Measurements from ENCODE around the gene CFAP46. TPM values are rescaled to one million over a fixed set of nuclear protein-coding genes. Genes with fewer than 3 reads are reported as not detected.

CFAP46 gene
- total and polyA plus RNA-seq, 3 experiments from 2014 or later: 0.09 TPM; not detected in 2

DNA sequence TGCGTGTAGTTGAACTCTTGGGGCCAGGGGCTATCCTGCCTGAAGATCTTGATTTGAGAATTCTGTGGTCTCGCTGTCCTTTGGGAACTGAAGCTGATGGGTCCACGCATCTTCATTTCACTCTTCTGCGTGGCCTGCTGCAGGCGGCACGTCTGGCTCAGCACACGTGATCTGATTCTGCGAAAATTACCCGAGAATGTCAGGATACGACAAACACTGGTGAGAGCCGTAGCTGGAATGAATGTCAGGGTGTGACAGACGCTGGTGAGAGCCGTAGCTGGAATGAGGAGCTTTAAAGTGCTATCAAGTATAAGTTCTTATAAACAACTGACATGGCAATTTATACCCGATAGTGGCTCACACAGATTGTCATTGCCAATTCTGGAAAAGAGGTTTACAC, 44.6 kb upstream of the CFAP46 start:
- Histone ChIP-seq H3K27me3 (ENCODE audit: insufficient read depth, low read length, poor library complexity, severe bottlenecking) (no peaks in the 10 kb centered on the region), H3K27ac (ENCODE audit: low read depth, low read length) (no peak overlapping the region), H3K36me3 (ENCODE audit: insufficient read depth, low read length) (no peaks in the 10 kb centered on the region), H3K4me3 (ENCODE audit: low read length) (no peak overlapping the region), H3K4me1 (ENCODE audit: insufficient read depth, low read length) (no peaks in the 10 kb centered on the region), H3K9me3 (ENCODE audit: low read length) (no peaks in the 10 kb centered on the region)
- Mint-ChIP-seq H3K4me3 (no peak overlapping the region), H3K36me3 (no peaks in the 10 kb centered on the region), H3K27me3 (no peaks in the 10 kb centered on the region), H3K27ac (no peak overlapping the region), H3K4me1 (no peaks in the 10 kb centered on the region), H3K9me3 (no peaks in the 10 kb centered on the region)
- ChIA-PET CTCF (no interaction called here), POLR2A (no interaction called here)
- DNase-seq: no peak

DNA sequence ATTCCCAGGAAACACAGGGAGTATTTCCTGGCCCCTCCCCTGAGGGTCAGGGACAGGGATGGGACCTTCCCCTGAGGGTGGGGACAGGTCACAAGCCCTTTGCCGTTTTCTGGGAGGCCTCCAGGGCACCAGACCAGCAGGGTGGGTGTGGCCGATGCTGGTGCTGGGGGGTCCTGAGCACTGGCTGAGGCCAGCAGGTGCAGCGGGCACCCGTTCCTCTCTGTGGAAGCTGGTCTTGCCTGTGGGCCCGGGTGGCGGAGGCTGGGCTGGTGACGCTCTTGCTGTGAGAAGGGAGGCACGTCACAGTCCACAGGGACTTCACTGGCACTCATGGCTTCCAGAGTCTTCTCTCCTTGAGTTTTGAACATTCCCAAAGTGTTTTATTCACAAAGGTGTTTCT, 44.2 kb upstream of the CFAP46 start:
- DNase-seq: peak in 1 of 5 donors; percentile 45
- ChIA-PET POLR2A (no interaction called here), CTCF (interaction anchor here (0.7 kb wide), 1 partner anchor 37 kb away, joined by 3 read pairs; no protein-coding TSS in a partner anchor)
- Histone ChIP-seq H3K4me1 (ENCODE audit: insufficient read depth, low read length) (no peaks in the 10 kb centered on the region), H3K27ac (ENCODE audit: low read depth, low read length) (no peak overlapping the region), H3K9me3 (ENCODE audit: low read length) (no peaks in the 10 kb centered on the region), H3K4me3 (ENCODE audit: low read length) (no peak overlapping the region), H3K27me3 (ENCODE audit: insufficient read depth, low read length, poor library complexity, severe bottlenecking) (no peaks in the 10 kb centered on the region), H3K36me3 (ENCODE audit: insufficient read depth, low read length) (no peaks in the 10 kb centered on the region)
- Mint-ChIP-seq H3K4me1 (no peaks in the 10 kb centered on the region), H3K27ac (no peak overlapping the region), H3K4me3 (no peak overlapping the region), H3K9me3 (no peaks in the 10 kb centered on the region), H3K27me3 (no peaks in the 10 kb centered on the region), H3K36me3 (no peaks in the 10 kb centered on the region)

DNA sequence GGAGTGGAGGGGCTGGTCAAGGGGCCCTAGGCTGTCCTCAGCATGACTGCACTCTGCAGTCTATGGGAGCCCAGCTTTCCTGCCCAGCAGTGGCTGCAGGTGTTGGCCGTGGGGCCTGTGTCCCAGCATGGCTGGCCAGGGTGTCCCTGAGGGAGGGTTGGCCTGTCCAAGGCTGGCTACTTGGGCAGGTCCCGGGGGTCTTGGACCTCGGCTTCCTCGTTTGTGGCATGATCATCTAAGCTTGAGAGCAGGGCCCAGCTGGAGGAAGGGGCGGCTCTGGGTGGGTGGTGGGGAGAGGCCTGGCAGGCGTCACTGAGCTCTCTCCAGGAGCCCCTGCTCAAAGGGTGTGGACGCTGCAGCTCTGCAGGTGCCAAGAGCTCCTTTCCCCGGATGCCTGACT, 43.7 kb upstream of the CFAP46 start:
- Histone ChIP-seq H3K36me3 (ENCODE audit: insufficient read depth, low read length) (no peaks in the 10 kb centered on the region), H3K9me3 (ENCODE audit: low read length) (no peaks in the 10 kb centered on the region), H3K4me3 (ENCODE audit: low read length) (no peak overlapping the region), H3K27me3 (ENCODE audit: insufficient read depth, low read length, poor library complexity, severe bottlenecking) (no peaks in the 10 kb centered on the region), H3K27ac (ENCODE audit: low read depth, low read length) (no peak overlapping the region), H3K4me1 (ENCODE audit: insufficient read depth, low read length) (no peaks in the 10 kb centered on the region)
- Mint-ChIP-seq H3K9me3 (no peaks in the 10 kb centered on the region), H3K27ac (no peak overlapping the region), H3K27me3 (no peaks in the 10 kb centered on the region), H3K4me1 (no peaks in the 10 kb centered on the region), H3K36me3 (no peaks in the 10 kb centered on the region), H3K4me3 (no peak overlapping the region)
- ChIA-PET POLR2A (no interaction called here), CTCF (interaction anchor here (0.7 kb wide), 1 partner anchor 36 kb away, joined by 3 read pairs; no protein-coding TSS in a partner anchor)
- peak in 1 of 5 donors; percentile 36 for DNase-seq

DNA sequence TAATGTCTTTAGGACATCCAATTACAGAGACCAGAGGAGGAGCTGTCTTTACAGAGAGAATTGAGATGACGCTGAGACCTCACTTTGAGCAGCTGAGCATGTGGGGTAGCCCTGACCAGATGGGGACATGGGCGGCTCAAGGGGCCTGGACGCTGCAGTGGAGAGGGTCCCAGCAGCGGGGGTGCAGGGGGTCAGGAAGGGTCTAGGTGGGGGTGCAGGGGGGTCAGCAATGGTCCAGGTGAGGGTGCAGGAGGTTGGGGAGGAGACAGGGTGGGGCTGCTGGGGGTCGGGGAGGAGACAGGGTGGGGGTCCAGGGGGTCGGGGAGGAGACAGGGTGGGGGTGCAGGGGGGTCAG, 43.2 kb upstream of the CFAP46 start:
- Mint-ChIP-seq H3K9me3 (no peaks in the 10 kb centered on the region), H3K27ac (no peak overlapping the region)
- CTCF ChIA-PET: no interaction called here

DNA sequence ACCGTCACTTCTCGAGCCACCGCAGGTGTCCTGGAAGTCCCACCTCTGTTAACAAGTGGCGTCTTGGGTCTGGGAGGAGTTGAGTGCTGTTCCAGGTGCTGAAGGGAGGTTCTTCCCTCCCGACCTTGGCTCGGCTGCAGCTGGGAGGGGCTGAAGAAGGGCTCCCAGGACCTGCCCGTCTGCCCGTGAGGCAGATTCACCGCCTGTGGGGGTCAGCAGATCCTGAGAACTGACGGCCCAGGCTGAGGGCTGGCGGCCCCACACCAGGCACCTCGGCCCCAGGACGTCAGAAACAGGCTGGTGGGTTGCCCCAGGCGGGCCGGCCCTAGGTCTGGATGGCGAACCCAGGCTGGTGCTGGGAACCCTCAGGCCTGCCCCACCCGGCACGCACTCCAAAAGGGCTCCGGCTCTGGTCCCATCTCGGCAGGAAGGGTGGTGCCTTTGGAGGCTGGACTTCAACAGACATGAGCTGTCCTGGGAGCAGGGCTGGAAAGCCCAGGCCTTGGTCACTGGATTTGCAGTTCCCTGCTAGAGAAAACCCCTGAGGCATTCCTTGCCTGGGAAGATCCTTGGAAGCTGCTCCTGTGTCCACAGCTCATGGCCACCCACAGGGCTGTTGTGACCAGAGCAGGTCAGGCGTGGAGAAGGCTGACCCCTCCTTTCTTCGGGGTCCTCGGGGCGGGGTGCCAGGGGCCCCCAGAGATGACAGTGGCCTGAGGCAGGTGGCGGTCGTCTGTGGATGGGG, 42.6 kb upstream of the CFAP46 start:
- H3K4me3 ChIP-seq (ENCODE audit: low read length): no peak overlapping the region
- H3K36me3 ChIP-seq (ENCODE audit: insufficient read depth, low read length): no peaks in the 10 kb centered on the region
- Mint-ChIP-seq H3K27ac (no peak overlapping the region), H3K36me3 (no peaks in the 10 kb centered on the region), H3K27me3 (no peaks in the 10 kb centered on the region), H3K4me1 (no peaks in the 10 kb centered on the region), H3K4me3 (no peak overlapping the region), H3K9me3 (no peaks in the 10 kb centered on the region)
- no peaks in the 10 kb centered on the region for H3K27me3 ChIP-seq (ENCODE audit: insufficient read depth, low read length, poor library complexity, severe bottlenecking)
- ChIA-PET CTCF (no interaction called here), POLR2A (no interaction called here)
- peak in 1 of 5 donors; percentile 23 for DNase-seq
- no peaks in the 10 kb centered on the region for H3K4me1 ChIP-seq (ENCODE audit: insufficient read depth, low read length)
- no peaks in the 10 kb centered on the region for H3K9me3 ChIP-seq (ENCODE audit: low read length)
- no peak overlapping the region for H3K27ac ChIP-seq (ENCODE audit: low read depth, low read length)

More for the DNA sequence above, 43.2 kb upstream of the CFAP46 start:
- Mint-ChIP-seq H3K27me3 (no peaks in the 10 kb centered on the region), H3K36me3 (no peaks in the 10 kb centered on the region), H3K4me3 (no peak overlapping the region), H3K4me1 (no peaks in the 10 kb centered on the region)
- no peaks in the 10 kb centered on the region for H3K27me3 ChIP-seq (ENCODE audit: insufficient read depth, low read length, poor library complexity, severe bottlenecking)
- H3K36me3 ChIP-seq (ENCODE audit: insufficient read depth, low read length): no peaks in the 10 kb centered on the region
- H3K27ac ChIP-seq (ENCODE audit: low read depth, low read length): no peak overlapping the region
- H3K4me3 ChIP-seq (ENCODE audit: low read length): no peak overlapping the region
- POLR2A ChIA-PET: no interaction called here
- no peaks in the 10 kb centered on the region for H3K9me3 ChIP-seq (ENCODE audit: low read length)
- no peaks in the 10 kb centered on the region for H3K4me1 ChIP-seq (ENCODE audit: insufficient read depth, low read length)
- DNase-seq: no peak

DNA sequence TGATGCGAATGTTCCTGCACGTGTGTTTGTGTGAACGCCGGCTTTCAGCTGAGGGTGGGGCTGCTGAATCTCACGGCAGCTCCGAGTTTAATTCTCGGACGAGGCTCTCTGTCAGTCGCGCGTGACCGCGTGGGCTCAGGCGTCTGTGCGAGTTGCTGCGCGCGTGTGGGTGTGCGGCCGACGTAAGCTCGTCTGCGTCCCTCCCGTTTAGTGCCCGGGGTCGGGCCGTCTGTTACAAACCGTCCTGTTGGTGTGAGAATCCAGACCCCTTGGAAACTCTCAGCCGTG, 41.6 kb upstream of the CFAP46 start:
- Histone ChIP-seq H3K27ac (ENCODE audit: low read depth, low read length) (no peak overlapping the region), H3K4me1 (ENCODE audit: insufficient read depth, low read length) (no peaks in the 10 kb centered on the region), H3K9me3 (ENCODE audit: low read length) (no peaks in the 10 kb centered on the region), H3K36me3 (ENCODE audit: insufficient read depth, low read length) (no peaks in the 10 kb centered on the region), H3K27me3 (ENCODE audit: insufficient read depth, low read length, poor library complexity, severe bottlenecking) (no peaks in the 10 kb centered on the region), H3K4me3 (ENCODE audit: low read length) (no peak overlapping the region)
- peak in 1 of 5 donors; percentile 43 for DNase-seq
- POLR2A ChIA-PET: no interaction called here
- CTCF ChIA-PET: no interaction called here
- Mint-ChIP-seq H3K4me1 (no peaks in the 10 kb centered on the region), H3K27ac (no peak overlapping the region), H3K27me3 (no peaks in the 10 kb centered on the region), H3K9me3 (no peaks in the 10 kb centered on the region), H3K36me3 (no peaks in the 10 kb centered on the region), H3K4me3 (no peak overlapping the region)

DNA sequence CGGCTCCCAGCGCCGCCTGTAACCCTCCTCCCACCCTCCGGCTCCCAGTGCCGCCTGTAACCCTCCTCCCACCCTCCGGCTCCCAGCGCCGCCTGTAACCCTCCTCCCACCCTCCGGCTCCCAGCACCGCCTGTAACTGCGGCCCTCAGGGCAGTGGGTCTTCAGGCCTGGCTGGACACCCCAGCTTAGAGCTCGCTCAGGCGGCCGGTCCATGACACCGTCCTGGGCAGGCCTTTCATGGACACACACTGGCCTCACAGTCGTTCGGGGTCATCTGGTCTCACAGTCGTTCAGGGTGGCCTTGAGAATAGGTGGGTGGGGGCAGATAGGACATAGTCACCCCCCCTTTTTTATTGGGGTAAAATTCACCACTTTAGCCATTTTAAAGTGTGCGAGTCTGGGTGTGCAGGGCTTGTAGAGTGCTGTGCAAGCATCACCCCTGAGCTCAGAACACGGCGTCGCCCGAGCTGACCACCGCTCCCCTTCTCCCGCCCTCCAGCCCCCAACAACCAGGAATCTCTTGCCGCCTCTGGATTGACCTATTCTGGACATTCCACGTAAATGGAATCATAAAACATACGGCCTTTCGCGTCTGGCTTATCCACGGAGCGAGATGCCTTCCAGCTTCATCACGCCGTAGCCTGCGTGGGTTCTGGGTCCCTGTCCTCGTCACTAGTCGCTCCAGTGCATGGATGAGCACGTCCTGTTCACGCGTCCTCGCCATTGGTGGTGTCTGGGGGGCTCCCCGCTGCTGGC, 41.1 kb upstream of the CFAP46 start:
- H3K36me3 ChIP-seq (ENCODE audit: insufficient read depth, low read length): no peaks in the 10 kb centered on the region
- no peak overlapping the region for H3K27ac ChIP-seq (ENCODE audit: low read depth, low read length)
- H3K4me1 ChIP-seq (ENCODE audit: insufficient read depth, low read length): no peaks in the 10 kb centered on the region
- peak in 1 of 5 donors; percentile 36 for DNase-seq
- Mint-ChIP-seq H3K4me3 (no peak overlapping the region), H3K9me3 (no peaks in the 10 kb centered on the region), H3K27ac (no peak overlapping the region), H3K36me3 (no peaks in the 10 kb centered on the region), H3K4me1 (no peaks in the 10 kb centered on the region), H3K27me3 (no peaks in the 10 kb centered on the region)
- no peaks in the 10 kb centered on the region for H3K27me3 ChIP-seq (ENCODE audit: insufficient read depth, low read length, poor library complexity, severe bottlenecking)
- no peak overlapping the region for H3K4me3 ChIP-seq (ENCODE audit: low read length)
- no peaks in the 10 kb centered on the region for H3K9me3 ChIP-seq (ENCODE audit: low read length)
- POLR2A ChIA-PET: no interaction called here
- CTCF ChIA-PET: no interaction called here

DNA sequence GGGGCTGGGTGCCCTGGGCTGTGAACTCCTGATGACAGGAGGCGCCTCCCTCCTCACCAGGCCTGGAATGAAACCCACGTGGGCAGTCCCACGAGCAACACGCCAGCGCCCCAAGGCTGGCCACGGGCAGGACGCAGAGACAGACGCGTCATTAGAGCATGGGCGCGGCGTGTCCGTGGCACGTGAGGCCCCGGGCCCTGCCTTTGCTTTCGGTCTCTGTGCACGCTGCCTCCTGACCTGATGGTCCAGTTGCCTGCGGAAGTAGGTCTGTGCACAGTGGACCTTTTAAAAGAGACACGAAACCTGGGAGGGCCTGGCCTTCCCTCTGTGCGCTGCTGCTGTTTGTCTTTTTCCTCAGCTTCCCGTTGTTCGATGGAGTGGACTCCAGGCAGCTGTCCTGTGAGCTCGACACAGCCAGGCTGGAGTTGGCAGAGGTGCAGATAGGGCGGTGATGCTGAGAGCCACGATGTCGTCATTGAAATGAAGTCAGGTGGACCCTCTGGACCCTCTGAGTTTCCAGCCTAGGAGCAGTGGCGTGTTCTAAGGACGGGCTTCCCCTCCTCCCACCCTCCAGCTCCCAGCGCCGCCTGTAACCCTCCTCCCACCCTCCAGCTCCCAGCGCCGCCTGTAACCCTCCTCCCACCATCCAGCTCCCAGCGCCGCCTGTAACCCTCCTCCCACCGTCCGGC, 40.1 kb upstream of the CFAP46 start:
- Mint-ChIP-seq H3K36me3 (no peaks in the 10 kb centered on the region), H3K4me3 (no peak overlapping the region), H3K9me3 (no peaks in the 10 kb centered on the region), H3K4me1 (no peaks in the 10 kb centered on the region), H3K27me3 (no peaks in the 10 kb centered on the region), H3K27ac (no peak overlapping the region)
- Histone ChIP-seq H3K4me1 (ENCODE audit: insufficient read depth, low read length) (no peaks in the 10 kb centered on the region), H3K27me3 (ENCODE audit: insufficient read depth, low read length, poor library complexity, severe bottlenecking) (no peaks in the 10 kb centered on the region), H3K36me3 (ENCODE audit: insufficient read depth, low read length) (no peaks in the 10 kb centered on the region), H3K9me3 (ENCODE audit: low read length) (no peaks in the 10 kb centered on the region), H3K27ac (ENCODE audit: low read depth, low read length) (no peak overlapping the region), H3K4me3 (ENCODE audit: low read length) (no peak overlapping the region)
- DNase-seq: peak in 1 of 5 donors; percentile 36
- POLR2A ChIA-PET: no interaction called here
- CTCF ChIA-PET: no interaction called here

Data from CD8-positive, alpha-beta memory T cell (primary cell).